HepG2 (cell line): ENCODE measurements around the gene KIZ. TPM values are rescaled to one million over a fixed set of nuclear protein-coding genes. Genes with fewer than 3 reads are reported as not detected.

ENCODE experiments used
- ATAC-seq: fragments of 200-7000 bp; cut with Tn5 transposase; 3 replicates; pipeline ENCODE4 v1.9.1; 2020; ENCODE audit warnings: mild to moderate bottlenecking, moderate library complexity
- BruUV-seq: library from RNA; stranded (reverse); fragments of 400-500 nt; replicated peaks from 2 replicates; lab custom pipeline; 2021; lab: Mats Ljungman, UMichigan
- CTCF ChIA-PET: fragments of 300-600 bp; formaldehyde crosslinking; extraction: SDS; loops from one replicate; lab custom pipeline; 2021; ENCODE audit warnings: low total read pairs, inconsistent platforms, low intra/inter-chr PET ratio; lab: Yijun Ruan, JAX
- POLR2A ChIA-PET: fragments of 350-600 bp; sonication (Branson Sonifier 250); formaldehyde crosslinking; loops from one replicate; lab custom pipeline; 2020; ENCODE audit warnings: antibody characterized with exemption, inconsistent platforms; lab: Yijun Ruan, JAX
- DNase-seq: peaks from one replicate; pipeline ENCODE4 v3.0.0-alpha.2; 2015; ENCODE audit warnings: low spot score
- FAIRE-seq: peaks from 3 replicates; lab custom pipeline; 2011; peaks lifted over from hg19 to GRCh38; lab: Jason Lieb, UNC
- H2AFZ ChIP-seq: one replicate; pipeline ENCODE4 v1.6.1; 2011; ENCODE audit warnings: low read length, inconsistent platforms
- H3K27ac ChIP-seq: fragments of 300-600 bp; 3 replicates; pipeline ENCODE4 v1.8.0; 2011; ENCODE audit warnings: mixed run types, mild to moderate bottlenecking, mixed read lengths, low read length, inconsistent platforms; ENCODE audit not compliant: insufficient read depth; ENCODE audit errors: extremely low read length
- H3K27me3 ChIP-seq, 2 experiments: fragments of 200-600 bp in 1 of 2; 2 replicates in 1 of 2; 3 replicates in 1 of 2; pipeline versions ENCODE4 v1.6.0 to v1.8.0; 2011; ENCODE audit warnings: low read length in 2 of 2, mild to moderate bottlenecking in 2 of 2, moderate library complexity in 2 of 2, inconsistent platforms in 1 of 2; ENCODE audit not compliant: insufficient read depth in 2 of 2, control insufficient read depth in 1 of 2
- H3K36me3 ChIP-seq, 2 experiments: fragments of 200-600 bp in 1 of 2; replicated peaks in 1 of 2; 2 replicates in 1 of 2; 3 replicates in 1 of 2; pipeline versions ENCODE4 v1.5.1 to v1.8.0; 2011; ENCODE audit warnings: low read length in 2 of 2, inconsistent platforms in 1 of 2; ENCODE audit not compliant: insufficient read depth in 2 of 2, control insufficient read depth in 1 of 2
- H3K4me1 ChIP-seq: 2 replicates; pipeline ENCODE4 v1.5.1; 2012; ENCODE audit warnings: low read length, inconsistent platforms; ENCODE audit not compliant: insufficient read depth
- H3K4me2 ChIP-seq: 2 replicates; pipeline ENCODE4 v1.6.0; 2011; ENCODE audit warnings: low read depth, low read length, inconsistent platforms
- H3K4me3 ChIP-seq, 3 experiments: fragments of 200-600 bp in 1 of 3; sonication (generic), shearing (Covaris generic) in 1 of 3; replicated peaks in 1 of 3; 2 replicates each; pipeline ENCODE4 v1.5.1; 2011 to 2016; ENCODE audit warnings: low read length in 3 of 3, inconsistent platforms in 2 of 3, low read depth in 2 of 3, mild to moderate bottlenecking in 2 of 3, control low read depth in 1 of 3, mixed read lengths in 1 of 3; ENCODE audit not compliant: insufficient read depth in 1 of 3
- H3K79me2 ChIP-seq: one replicate; pipeline ENCODE4 v1.6.1; 2011; ENCODE audit warnings: low read length, inconsistent platforms; ENCODE audit not compliant: insufficient read depth
- H3K9ac ChIP-seq: 2 replicates; pipeline ENCODE4 v1.6.0; 2011; ENCODE audit warnings: mild to moderate bottlenecking, low read depth, low read length, inconsistent platforms; ENCODE audit not compliant: insufficient read depth
- H3K9me3 ChIP-seq: 2 replicates; pipeline ENCODE4 v1.5.1; 2012; ENCODE audit warnings: mild to moderate bottlenecking, low read length
- H4K20me1 ChIP-seq: 2 replicates; pipeline ENCODE4 v1.6.0; 2011; ENCODE audit warnings: inconsistent platforms, mild to moderate bottlenecking, low read length, moderate library complexity; ENCODE audit not compliant: insufficient read depth
- CSRNP2 ChIP-seq: sonication (generic); formaldehyde crosslinking; conservative IDR thresholded peaks from 2 replicates; pipeline ENCODE4 v1.8.0; 2022; ENCODE audit warnings: low read depth, missing genetic modification reagents
- GMEB2 ChIP-seq: IDR thresholded peaks from 2 replicates; pipeline ENCODE4 v1.6.1; 2016; ENCODE audit warnings: missing biosample characterization, missing genetic modification reagents, low read depth
- HMG20A ChIP-seq: IDR thresholded peaks from 2 replicates; pipeline ENCODE4 v1.6.1; 2016; ENCODE audit warnings: borderline replicate concordance
- HOXA5 ChIP-seq: sonication (generic); formaldehyde crosslinking; IDR thresholded peaks from 2 replicates; pipeline ENCODE4 v1.4.0; 2020; ENCODE audit warnings: missing genetic modification reagents
- NCOA2 ChIP-seq: sonication (generic); formaldehyde crosslinking; IDR thresholded peaks from 2 replicates; pipeline ENCODE4 v1.8.0; 2022; ENCODE audit warnings: inconsistent platforms
- PRDM4 ChIP-seq: sonication (generic); formaldehyde crosslinking; IDR thresholded peaks from 2 replicates; pipeline ENCODE4 v1.9.0; 2021; ENCODE audit warnings: missing genetic modification reagents, borderline replicate concordance
- ZGPAT ChIP-seq: IDR thresholded peaks from 2 replicates; pipeline ENCODE4 v1.6.1; 2016; ENCODE audit warnings: mild to moderate bottlenecking
- ZNF142 ChIP-seq: sonication (generic); formaldehyde crosslinking; IDR thresholded peaks from 2 replicates; pipeline ENCODE4 v1.4.0; 2020; ENCODE audit warnings: missing genetic modification reagents
- ZNF317 ChIP-seq: sonication (generic); formaldehyde crosslinking; IDR thresholded peaks from 2 replicates; pipeline ENCODE4 v1.5.0; 2020; ENCODE audit warnings: mild to moderate bottlenecking, missing genetic modification reagents
- ZSCAN12 ChIP-seq: sonication (generic); formaldehyde crosslinking; IDR thresholded peaks from 2 replicates; pipeline ENCODE4 v1.9.0; 2021; ENCODE audit warnings: mild to moderate bottlenecking, missing genetic modification reagents
- WGBS: methylation state at CpG from one replicate; pipeline ENCODE4 v1.1.6; 2017; ENCODE audit warnings: low lambda C conversion rate; 5-methylcytosine and 5-hydroxymethylcytosine counted together
- in situ Hi-C: cut with HindIII; loops from 2 replicates; pipeline ENCODE4 v1.10.0; 2017; ENCODE audit warnings: low pct_unique_long_range_greater_than_20kb; ENCODE audit not compliant: extremely low pct_ligation_motif_present
- intact Hi-C: fragments of 100-400 bp; cut with micrococcal nuclease; formaldehyde crosslinking; loops from one replicate; pipeline ENCODE4 v1.10.0; 2022; ENCODE audit not compliant: unreplicated experiment
- polyA plus RNA-seq, 8 experiments: library from polyadenylated mRNA; depleted of rRNA in 3 of 8; stranded (reverse) in 7 of 8; unstranded in 1 of 8; fragments of >200 nt; fragmentation: Illumina TruSeq in 4 of 8; extraction: Trizol in 4 of 8; gene quantifications; 2 replicates each; pipeline versions ENCODE4 v1.2.1 to v1.2.3, GENCODE V29; 2011 to 2016; ENCODE audit warnings: low read depth in 4 of 8, missing spikeins in 1 of 8, mixed read lengths in 1 of 8; ENCODE audit not compliant: insufficient read depth in 1 of 8
- total RNA-seq, 5 experiments: library from RNA; depleted of rRNA; stranded (reverse); fragments of >200 nt; fragmentation: Illumina TruSeq; extraction: Trizol; gene quantifications; 2 replicates each; pipeline ENCODE4 v1.2.3, GENCODE V29; 2016; ENCODE audit warnings: low read depth in 1 of 5

KIZ gene
- total and polyA plus RNA-seq, 2 of the 13 experiments (the other 11 are each of a cell fraction or from before 2014, with no cell fraction given), result 46.3 to 114 TPM

GRCh38 chr20:21166801-21167200 is 40.9 kb downstream of the KIZ start (continued):
- TF ChIP-seq ZNF142 (no peak), CSRNP2 (CRISPR knock-in tag) (no peak)

- in situ Hi-C loops (no loop called here), intact Hi-C loops (no loop called here)
- H3K4me2 ChIP-seq, result no peak overlapping the region
- CTCF ChIA-PET, result no interaction called here
- no peak for DNase-seq
- WGBS, result 97% methylated on average over 5 of the region's 5 CpGs
- FAIRE-seq, result no peak
- no peak overlapping the region for H2AFZ ChIP-seq
- peaks cover 26 to 36% of the 10 kb centered on the region in 2 experiments for H3K36me3 ChIP-seq
- no peak overlapping the region for H3K27ac ChIP-seq
- POLR2A ChIA-PET, result no interaction called here
- H3K27me3 ChIP-seq, result no peaks in the 10 kb centered on the region
- H3K79me2 ChIP-seq, result no peaks in the 10 kb centered on the region
- ATAC-seq, result no peak
- no peak overlapping the region for H3K4me3 ChIP-seq
- no TSS peak for BruUV-seq
- H3K4me1 ChIP-seq, result no peaks in the 10 kb centered on the region
- no peaks in the 10 kb centered on the region for H4K20me1 ChIP-seq
- H3K9ac ChIP-seq, result no peak overlapping the region
- H3K9me3 ChIP-seq, result no peaks in the 10 kb centered on the region
- no peak for TF ChIP-seq ZSCAN12
- TF ChIP-seq HMG20A (CRISPR knock-in tag), result no peak
- TF ChIP-seq NCOA2, result no peak
- no peak for TF ChIP-seq ZNF317 (CRISPR knock-in tag)
- no peak for TF ChIP-seq HOXA5 (CRISPR knock-in tag)
- no peak for TF ChIP-seq ZGPAT (CRISPR knock-in tag)
- TF ChIP-seq GMEB2 (CRISPR knock-in tag), result no peak
- no peak for TF ChIP-seq PRDM4
Observed at GRCh38 chr20:21167261-21167660, 41.4 kb downstream of the KIZ start.
